ENCODE results near the gene TBX4.
"Not testable (repeated sequence)": the region's sequence is repeated elsewhere in the genome, so short reads cannot be mapped to it uniquely, and the experiment has no call there.

Gene TBX4

DNA sequence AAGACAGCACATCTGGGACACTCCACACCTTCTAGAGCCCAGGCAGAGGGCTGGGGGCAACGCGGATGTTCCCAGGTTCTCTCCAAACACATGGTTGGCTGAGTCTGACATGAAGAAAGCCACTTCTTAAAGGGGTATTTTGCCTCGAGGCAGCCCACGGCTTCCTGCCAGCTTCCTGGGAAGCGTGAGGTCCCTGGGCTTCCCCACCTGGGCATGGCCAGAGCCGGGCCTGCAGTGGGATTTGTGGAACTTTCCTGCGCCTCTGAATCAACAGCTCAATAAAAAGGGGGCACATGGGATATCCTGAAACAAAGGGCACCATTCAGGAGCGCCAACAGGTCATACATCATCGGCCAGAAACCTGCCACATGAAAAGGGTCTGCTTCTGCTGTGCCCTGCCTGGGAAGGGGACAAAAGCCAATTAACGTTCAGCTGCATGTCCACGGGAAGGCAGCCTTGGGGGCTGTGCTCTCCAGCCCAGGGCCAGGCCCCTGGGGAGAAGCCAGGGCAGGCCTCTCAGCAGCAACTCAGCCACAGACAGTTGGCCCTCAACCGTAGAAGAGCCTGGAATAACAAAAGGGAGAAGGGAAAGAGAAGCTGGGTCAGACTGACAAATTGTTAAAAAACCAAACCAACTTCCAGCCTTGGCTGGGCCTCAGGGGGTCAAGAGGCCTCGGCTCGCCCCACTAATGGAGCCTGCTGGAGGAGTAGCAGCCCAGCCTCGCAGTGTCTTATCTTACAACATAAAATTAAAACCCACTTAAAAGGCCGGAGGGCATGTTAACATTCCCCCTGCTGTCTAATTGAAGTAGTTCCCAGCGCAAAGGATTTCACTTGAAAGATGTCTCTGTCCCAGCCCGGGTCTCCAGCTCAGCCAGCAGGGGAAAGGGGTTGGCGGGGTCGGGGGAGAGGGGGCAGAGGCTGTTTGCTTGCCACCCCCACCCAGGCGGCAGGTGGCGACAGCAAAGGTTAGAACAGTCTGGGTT lies 34.2 kb downstream of the TBX4 start:
- no peak for DNase-seq

DNA sequence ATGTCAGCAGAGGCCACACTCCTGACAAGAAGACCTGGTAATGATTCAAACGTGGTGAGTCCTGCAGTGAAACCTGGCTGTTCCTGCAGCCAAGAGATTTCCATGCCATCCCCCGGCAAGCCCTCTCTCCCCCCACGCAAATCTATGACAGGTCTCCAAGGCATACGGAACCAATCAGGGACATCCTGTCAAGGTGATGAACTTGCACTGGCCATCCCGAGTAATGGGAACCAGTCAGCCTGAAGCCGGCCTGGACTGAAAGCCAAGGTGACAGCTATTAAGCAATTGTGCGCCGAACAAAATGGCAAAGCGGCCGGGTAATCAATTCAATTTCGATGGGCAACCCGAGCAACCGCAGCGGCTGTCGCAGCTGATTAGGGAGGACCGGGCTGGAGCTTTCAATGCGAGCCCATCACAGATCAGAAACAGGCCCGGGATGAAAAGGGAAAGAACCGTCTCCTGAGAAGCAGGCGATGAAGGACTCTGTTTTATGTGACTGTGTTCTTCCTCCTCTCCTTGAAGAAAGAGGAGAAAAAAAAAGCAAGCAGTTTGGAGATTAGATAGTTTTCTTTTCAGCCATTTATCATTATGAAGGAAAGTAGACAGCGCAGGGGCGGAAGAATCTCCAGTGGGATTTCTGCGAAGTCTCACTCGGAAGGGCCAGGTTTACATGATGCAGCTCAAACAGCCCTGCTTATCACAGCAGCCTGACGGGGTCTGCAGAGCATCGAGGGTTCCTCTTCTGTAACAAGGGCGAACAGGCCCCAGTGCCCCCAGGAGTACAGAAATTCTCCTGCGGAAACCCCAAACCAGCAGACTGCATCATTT lies 35.2 kb downstream of the TBX4 start:
- no peak for DNase-seq

DNA sequence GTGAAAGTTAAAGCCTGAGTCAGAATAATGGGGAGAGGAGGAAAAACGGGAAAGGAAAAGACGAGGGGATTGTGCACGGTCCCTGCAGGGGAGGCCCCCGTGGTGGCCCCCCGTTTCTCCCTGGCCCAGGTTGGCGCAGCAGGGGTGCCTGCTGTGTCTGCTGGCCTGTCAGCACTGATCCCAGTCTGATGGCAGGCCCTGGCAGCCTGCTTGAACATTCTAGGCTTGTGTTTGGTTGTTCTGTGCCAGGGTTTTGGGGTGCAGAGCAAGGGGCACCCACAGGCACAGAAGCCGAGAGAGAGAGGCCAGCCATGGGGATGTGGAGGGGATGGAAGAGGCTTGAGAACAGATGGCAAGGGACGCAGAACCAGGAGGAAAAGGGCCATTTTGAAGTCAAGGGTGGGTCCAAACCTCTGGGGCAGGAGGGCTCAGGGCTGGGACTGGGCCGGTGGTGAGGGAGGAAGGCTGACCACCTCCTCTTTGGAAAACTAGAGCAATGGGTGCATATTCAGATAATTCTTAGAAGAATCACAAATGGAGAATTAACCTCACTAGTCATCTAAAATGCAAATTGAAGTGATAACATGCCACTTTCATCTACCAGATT lies 35.9 kb downstream of the TBX4 start:
- no peak for DNase-seq

DNA sequence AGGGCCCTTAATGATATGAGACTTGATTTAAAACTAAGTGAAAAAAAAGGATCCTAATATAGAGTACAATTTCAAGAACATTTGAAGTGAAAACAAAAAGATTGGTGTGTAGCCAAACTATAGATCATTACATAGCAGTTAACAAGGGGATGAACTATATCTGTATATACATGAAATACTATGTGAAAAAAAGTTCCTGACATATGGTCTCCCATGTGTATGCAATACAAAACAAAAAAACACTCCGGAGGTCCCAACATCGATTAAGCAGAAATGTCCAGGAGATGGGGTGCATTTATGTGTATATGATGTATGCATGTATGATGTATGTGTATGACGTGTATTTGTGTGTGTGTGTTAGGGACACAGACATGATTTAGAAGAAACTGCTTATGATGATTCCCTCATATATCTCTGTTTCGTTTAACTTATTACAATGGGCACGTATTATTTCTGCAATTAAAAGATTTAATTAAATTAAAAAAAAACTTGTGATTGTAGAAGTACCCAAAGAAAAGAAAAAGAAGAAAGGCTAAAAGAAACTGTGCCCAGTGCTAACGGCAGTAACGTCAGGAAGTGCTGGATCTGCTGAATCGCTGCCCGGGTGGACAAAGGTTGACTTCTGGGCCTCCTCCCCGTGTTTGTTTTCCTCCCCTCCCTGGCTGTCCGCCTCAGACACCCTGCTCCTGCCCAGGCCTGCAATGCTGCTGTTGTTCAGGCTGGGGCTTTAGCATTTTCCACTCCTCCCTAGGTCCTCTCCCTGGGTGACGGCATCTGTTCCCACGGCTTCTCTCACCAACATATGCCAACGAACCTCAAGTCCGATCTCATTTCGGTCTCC lies 36.9 kb downstream of the TBX4 start:
- DNase-seq = no peak

DNA sequence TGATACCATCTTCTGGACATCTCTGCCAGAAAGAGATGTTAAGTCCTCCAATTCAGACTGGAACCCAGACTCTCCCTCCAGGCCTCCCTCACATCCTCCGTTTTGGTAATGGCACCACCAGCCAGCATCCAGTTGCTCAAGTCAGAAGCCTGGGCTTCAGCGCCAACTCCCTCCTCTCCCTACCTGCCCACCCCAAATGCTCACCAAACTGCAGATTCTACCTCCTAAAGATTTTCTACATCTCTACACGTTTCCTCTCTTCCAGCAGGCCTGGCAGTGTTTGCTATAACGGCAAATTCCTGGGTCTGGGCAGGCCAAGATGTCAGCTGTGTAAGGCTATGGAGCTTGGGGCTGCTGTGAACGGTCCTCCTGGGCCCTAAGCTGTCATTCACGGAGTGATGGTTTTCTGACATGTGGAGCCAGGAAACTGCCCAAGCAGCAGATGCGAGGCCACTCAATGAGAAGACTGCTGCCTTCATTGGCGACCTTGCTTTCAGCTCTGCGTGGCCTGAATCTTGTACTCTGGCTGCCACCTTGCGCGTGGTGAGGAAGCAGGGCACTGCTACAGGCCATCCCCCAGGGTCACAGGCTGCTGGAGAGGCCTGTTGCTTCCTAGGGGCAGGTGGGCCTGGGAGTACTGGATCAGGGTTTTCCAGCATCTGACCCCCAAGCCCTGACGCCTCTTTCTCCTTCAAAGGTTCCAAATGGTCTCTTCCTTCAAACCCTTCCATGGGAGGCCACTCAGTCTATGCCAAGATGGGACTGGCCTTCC lies 37.7 kb downstream of the TBX4 start:
- no peak for DNase-seq

DNA sequence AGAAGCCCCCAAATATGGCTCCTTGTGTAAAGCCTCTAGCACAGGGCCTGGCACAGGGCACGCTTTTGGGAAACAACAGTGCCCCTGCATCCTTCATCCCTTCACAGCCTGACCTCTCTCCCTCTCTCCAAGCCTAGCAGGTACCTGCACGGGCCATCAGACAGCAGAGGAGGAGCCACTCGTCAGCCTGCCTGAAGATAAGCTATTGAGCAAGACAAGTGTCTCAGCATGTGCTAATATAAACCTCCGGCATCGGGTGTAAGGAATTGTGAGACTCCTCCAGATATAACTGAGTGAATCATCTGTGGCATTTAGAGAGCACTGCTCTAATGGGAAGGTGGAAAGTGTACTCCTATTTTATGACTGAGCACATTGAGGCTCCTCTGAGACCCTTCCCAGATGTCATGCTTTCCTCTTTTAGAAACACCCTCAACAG lies 38.3 kb downstream of the TBX4 start:
- DNase-seq = no peak

DNA sequence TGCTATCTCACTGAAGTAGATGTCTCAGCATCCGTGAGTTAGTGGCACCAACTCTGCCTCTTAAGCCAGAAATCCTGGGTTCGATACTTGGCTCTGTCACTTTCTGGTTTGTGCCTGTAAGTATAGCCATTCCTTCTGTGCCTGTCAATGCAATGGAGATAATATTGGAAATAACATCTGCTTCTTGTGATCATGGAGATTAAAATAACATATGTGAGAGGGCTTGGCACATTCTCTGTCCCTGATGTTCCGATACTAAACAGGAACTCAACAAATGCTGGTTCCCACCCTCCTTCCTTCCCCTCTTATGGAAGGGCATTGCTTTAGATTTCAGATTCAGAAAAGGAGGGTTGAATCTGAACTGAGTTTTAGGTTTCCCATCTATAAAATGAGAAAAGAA lies 39.8 kb downstream of the TBX4 start:
- no peak for DNase-seq

DNA sequence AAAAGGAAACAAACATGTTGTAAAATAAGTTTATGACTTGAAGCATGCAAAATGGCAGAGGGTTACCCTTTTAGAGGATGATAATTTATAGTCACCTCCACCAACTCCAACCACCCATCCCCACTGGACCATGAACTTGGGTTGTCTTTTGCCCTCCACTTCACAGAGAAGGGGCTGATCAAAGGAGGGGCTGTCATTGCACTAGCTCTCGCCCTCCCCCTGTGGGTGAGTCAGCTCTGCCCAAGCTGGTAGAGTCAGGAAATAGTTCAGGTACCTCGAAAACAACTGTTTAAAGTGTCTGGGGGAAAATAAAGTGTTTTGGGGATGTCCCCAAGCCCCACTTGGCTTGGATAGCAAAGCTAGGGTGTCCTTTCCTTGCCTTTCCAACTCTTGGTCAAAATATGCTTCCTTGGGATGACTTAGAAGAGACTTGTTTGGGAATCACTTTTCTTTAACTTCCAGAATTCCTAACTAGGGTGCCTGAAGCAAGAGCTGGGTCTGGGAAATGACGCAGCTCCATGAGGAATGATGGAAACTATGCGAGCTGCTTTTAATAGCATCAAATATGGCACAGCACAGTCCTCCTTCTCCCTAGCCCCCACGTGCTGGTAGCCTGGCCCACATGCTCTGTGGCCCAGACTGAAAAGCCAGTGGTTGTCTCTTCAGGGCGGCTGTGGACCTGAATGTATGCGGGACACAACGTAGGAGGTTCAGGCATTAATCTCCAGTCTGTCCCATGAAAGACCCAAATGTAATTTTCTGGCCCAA lies 40.7 kb downstream of the TBX4 start:
- no peak for DNase-seq

DNA sequence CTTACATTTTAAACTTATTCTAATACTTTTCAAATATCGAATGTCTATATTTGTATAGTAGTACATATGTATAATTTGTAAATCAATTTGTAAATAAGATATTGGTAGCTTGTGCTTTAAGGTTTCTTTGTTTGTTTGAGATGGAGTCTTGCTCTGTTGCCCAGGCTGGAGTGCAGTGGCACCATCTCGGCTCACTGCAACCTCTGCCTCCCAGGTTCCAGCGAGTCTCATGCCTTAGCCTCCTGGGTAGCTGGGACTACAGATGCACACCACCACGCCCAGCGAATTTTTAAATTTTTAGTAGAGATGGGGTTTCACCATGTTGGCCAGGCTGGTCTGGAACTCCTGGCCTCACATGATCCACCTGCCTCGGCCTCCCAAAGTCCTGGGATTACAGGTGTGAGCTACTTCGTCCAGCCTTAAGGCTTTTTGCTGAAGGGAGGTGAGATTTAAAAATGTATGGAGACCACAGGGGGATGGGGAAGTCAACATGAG lies 41.7 kb downstream of the TBX4 start:
- not testable (repeated sequence) for DNase-seq

DNA sequence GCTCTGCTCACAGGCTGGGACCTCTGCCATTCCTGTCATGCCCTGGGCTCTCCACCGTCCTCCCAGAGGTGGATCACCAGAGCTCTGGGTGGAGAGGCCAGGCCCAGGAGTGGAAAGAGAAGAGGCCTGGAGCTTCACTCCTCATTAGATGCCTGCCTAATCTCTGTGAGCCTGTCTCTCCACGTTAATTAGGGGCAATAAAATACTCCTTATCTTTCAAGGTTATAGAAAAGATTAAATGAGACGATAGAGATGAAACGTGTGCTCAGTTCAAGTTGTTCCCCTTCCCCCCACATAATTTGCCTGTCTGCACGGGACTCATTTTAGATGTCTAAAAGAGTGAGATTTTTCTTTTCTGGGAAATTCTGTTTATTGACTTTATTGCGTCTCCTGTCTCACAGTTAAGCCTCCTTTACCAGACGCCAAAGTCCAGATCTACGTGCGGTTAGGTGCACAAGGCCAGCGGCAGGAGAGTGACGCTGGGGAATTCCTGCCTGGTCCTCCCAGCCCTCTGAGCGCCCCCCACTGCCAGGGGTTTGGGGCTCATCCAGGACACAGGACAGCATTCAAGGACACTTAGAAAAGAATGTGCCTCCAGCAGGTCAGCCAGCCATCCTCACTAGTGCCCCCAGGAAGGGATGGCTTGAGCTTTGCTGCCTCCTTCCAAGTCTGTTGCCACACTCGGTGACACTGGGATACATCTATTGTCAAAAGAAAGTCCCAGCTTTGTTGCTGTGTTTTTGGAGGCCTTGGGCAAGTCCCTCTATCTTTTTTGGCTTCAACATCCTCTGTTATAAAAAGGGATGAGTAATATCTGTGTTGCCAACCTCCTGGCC lies 42.3 kb downstream of the TBX4 start:
- no peak for DNase-seq

DNA sequence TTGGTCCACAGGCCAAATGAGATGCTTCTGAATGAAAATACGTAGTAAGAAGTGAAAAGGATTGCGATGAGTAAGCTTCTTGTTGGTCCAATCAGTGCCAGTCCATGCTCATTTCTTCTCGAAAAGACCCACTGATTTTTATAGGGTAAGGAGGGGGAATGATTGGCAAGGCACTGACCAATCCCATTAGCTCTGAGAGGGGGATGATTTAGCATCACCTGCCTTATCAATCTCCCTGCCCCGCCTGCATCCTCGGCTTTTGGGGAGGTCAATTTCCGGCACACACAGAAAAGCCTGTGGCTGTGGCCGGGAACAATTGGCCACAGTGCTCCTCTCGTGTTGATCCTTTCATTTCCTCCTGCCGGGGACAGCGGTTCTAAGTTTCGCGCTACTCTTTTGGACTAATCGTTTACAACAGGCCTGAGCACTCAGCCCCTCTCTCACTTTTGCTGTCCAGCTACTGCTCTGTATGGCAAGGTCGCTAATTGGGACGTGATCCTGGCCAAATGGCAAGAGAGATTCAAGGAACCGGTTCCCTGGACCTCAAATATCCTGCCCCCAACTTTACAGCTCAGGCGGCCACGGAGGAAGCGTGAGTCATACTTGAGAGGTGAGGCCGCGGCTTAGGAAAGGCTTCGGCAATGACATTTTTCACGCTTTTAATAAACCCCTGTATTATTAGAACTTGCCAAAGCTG lies 43.1 kb downstream of the TBX4 start:
- no peak for DNase-seq

DNA sequence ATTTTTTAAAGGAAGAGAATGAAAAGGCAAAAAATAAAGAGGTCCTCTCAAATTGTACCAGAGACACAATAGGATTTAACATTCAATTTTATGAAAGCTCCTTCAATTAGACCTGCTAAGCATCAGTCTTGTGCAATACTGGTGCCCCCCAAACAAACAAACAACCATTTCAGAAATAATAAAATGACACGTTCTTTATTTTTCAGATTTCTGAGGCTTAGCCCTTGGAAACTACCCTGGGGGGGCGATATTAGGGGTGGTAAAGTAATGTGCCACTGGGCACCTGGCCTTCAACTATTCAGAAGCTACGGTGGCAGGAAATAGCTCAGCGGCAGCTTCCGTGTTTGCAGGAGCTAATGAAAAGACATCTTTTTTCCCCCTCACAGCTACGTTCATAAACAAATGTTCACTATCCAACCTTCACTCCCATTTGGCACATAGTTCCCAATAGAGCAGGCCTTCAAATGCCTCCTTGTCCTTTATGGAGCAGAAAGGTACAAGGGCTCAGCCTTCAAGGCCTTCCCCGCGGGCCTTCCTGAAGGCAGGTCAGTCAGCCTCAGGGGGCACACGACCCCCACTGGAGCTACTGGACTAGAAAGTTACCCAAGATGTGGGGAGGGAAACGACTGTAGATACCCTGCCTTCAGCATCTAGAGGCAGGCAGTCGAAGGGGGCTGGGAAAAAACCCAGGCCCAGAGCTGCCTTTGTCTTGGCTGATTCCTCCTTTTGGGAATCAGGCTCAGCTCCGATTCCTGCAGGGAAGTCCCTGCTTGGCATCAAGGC lies 44.1 kb downstream of the TBX4 start:
- no peak for DNase-seq

DNA sequence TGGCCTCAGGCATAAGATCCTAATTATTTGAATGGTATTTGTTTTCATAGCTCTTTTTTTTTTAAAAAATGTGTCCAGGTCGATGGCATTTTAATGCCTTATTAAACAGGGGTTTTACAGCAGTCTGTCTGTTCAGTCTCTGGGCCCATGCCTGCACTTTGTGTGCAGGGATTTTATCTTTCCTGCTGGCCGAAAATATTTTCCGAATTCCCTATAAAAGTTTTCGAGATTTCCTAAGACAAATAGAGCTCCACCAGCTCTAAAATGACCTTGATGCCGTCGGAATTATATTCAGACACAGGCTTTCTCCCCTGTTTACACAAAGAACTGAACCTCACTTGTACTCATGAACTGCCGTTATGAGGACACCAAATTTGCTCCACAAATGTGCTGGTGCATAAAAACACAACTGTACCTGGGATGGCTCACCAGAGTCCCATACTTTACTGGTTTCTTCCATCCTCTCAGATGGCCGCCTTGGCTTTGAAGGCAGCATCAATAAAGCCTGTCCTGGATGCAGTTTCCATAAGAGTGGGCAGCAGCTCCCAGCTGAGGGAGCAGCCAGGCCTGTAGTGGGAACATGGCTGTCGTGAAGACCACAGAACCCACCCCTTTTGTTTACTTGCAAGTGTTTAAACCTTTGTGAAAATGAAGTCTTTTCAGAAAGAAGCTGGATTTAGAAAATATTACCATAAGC lies 44.9 kb downstream of the TBX4 start:
- no peak for DNase-seq

DNA sequence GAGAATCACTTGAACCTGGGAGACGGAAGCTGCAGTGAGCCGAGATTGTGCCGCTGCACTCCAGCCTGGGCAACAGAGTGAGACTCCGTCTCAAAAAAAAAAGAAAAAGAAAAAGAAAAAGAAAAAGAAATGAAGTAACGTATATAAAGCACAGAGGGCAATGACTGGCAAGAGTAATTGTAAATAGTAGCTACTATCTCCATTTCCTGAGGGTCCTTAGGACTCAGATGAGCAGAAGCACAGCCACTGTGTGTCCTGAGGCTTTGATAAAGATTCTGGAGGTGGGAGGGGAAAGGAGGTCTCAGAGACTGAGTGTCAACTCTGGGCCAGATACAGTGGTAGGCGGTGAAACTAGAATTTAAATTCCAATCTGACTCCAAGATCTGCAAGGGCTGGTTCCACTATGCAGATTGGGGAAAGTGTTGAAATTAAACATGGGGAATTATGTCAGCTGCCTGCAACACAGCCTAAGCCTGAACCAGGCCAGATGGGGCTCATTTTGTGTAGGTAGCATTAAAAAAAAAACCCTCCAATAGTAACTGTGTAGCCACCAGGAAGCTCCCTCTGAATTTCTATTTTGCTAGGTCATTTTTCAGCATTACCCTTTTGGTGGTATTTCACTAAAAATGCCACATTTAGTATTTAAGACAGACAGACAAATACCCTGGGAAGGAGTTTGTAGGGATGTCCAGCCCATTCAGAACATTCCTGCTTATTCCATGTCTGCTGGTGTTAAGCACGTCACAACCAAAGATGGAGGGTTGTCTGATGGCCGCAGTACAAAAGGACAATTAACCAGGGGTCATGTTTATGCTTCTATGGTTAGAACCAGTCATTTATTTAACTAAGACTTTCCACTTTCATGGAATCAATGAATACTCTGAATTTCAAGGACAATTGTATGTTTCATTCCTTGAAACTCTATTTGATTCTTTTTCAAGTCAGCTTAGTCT lies 46.1 kb downstream of the TBX4 start:
- DNase-seq = no peak

DNA sequence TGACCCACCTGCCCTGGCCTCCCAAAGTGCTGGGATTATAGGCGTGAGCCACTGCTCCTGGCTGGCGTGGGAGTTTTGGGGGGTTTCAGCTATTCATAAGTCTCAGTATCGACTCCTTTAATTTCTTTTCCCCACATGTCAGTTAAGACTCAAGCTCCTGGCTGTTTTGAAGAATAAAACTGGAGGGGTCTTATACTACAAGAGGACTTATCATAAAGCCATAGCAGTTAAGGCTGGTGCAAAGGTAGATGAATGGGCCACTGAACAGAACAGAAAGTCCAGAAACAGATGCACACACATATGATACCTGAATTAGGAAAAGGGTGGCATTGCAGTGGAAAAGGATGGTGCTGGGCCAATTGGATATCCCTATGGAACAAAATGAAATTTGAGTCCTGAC lies 47.4 kb downstream of the TBX4 start:
- no peak for DNase-seq

DNA sequence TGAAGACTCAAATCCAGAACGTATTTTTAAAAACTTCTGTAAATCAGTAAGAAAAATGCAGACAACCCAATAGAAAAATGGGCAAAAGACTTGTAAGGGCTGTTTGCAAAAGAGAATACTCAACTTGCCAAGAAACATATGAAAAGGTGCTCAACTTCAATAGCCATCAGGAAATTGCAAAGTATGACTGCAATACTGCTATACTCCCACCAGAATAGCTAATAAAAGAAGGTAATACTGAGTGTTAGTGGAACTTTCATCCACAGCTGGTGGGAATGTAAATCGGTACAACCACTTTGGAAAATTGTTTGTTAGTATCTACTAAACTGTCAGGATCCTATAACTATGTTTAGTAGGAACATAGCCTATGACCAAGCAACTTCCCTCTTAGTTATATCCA lies 48.1 kb downstream of the TBX4 start:
- DNase-seq = no peak
